NCI-H1436 treated with DMSO at 0.1 percent for 48 hours (cell line): ENCODE results near the gene RBM15B.

Source experiments
- DNase-seq: peaks from one replicate; lab custom pipeline; 2025; lab: John Stamatoyannopoulos, UW

Gene RBM15B

DNA sequence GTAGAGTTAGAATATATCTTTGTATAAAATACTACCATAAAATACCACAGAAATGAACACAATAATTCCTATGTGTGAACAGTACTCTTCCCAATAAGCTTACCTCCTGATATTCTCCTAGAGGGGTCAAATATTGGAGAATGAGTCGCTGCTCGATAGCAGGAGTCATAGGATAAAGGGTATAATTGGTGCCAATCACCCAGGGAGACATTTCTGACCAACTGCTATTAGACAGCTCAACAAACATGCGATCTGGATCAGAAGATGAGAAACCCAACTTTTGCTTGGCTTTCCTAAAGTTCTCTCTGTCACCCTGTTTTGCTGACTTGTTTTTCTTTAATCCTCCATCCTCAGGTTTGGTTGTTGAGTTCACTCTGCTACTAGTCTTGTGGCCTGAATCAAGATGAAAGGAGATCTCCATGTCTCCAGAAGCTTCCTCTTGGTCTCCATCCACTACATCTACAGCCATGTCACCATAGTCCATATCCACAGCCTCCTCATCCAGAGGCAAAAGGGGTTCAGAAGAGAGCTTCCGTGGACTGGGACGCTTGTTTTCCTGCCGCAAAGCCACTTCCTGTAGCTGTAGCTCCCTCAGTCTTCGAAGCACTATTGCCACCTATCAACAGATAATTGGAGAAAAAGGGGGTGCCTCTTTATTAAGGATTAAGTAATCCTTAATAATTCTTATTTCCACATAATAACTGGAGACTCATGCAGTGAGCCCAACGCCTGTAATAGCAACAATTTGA is 50.4 kb downstream of the RBM15B start:
- DNase-seq = no peak

DNA sequence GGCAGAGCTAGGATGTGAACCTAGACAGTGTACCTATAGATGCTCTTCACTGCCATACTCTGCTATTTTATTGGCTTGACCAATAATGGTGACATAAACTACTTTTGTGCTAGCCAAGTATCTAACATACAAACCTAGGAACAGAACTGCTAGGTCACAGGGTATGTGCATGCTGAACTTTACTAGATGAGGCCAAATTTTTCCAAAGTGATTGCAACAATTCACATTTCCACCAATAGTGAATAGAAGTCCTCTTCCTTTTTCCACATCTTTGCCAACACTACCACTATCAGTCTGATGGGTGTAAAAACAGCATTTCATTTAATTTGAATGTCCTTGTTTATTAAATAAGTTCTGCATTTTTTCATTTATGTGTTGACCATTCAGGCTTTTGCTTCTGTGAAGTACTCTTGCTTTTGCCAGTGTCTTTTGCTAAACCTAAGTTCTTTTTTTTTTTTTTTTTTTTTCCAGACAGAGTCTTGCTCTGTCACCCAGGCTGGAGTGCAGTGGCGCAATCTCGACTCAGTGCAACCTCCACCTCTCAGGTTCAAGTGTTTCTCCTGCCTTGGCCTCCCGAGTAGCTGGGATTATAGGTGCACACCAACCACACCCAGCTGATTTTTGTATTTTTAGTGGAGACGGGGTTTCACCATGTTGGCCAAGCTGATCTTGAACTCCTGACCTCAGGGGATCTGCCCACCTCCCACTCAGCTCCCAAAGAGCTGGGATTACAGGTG is 54.6 kb downstream of the RBM15B start:
- no peak for DNase-seq
